Measurements from ENCODE around the gene NDUFV1. TPM values are rescaled to one million over a fixed set of nuclear protein-coding genes. Genes with fewer than 3 reads are reported as not detected.

NDUFV1 gene
- total RNA-seq, 8 experiments from 2014 or later, result 135 to 267 (median 157) TPM

DNA sequence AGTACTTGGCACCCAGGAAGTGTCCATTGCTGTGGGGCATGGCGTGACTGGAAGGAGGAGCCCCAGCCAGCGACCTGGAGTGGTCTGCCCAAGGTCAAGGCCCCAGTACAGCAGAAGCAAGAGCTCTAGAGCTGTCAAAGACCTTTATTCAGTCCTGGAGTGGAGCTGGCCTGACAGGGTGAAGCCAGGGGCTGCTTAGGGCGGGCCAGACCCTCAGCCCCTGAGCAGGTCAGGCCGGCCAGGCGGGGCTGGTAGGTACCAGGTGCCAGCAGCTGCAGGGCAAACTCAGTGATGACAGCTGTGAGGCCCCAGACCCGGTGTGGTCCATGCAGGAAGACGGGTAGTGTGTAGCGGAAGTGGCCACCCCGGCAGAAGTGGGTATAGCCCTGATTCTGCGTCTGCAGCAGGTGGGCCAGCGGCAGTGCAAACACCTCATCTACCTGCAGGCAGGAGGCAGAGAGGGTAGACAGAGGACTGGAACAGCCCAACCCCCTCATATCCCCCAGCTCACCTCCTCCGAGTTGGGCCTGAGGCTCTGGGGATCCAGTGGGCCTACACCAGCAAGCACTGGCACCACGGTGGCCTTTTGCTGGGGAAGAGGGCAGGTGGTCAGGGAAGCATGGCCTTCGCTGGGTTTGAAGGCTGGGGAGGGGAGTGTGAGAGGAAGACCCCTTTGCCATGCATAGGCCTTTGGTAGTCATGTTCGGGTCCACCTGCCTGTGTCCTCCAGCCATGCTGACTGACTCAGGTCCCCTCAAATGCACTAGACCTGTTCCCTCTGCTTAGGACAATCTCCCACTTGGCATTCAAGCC is 21.3 kb downstream of the NDUFV1 start:
- H3K27ac ChIP-seq, result peak overlapping the region in 1 of 2 donors; percentile 47
- no peak overlapping the region for H3K4me3 ChIP-seq
- H3K4me1 ChIP-seq (replicated peaks in 1 of 2), result peaks cover 14 to 29% of the 10 kb centered on the region in 2 donors
- in situ Hi-C loops (cut with MboI; ENCODE audit: low pct_unique_long_range_greater_than_20kb in 2 of 9, low sequenced_read_pairs in 9 of 9, unreplicated experiment in 9 of 9), result loop anchor here in 1 of 9 experiments (25.0 kb wide), 1 partner anchor 159 kb away; no protein-coding TSS in a partner anchor
- no peak for ATAC-seq (replicated peaks in 6 of 8)
- whole genome bisulfite sequencing, 10 experiments, result 70 to 100% (median 100%) methylated on average over 1 to 5 of the region's 15 CpGs; no CpG with 5 or more reads in 3 of the 10 experiments

- H3K27ac ChIP-seq, result no peak overlapping the region
- ATAC-seq (replicated peaks in 6 of 8), result no peak
- H3K4me1 ChIP-seq (replicated peaks in 1 of 2), result peaks cover 14 to 24% of the 10 kb centered on the region in 2 donors
- WGBS, 10 experiments, result 10 to 100% (median 38%) methylated on average over 1 to 3 of the region's 25 CpGs; no CpG with 5 or more reads in 6 of the 10 experiments
- H3K4me3 ChIP-seq, result peak overlapping the region in 3 of 5 donors; percentile 51 to 80 (median 62)
- in situ Hi-C loops (cut with MboI; ENCODE audit: low pct_unique_long_range_greater_than_20kb in 2 of 9, low sequenced_read_pairs in 9 of 9, unreplicated experiment in 9 of 9), result loop anchor here in 1 of 9 experiments (25.0 kb wide), 1 partner anchor 158 kb away; no protein-coding TSS in a partner anchor
Observed at GRCh38 chr11:67628710-67629385, 22.1 kb downstream of the NDUFV1 start.

GRCh38 chr11:67629386-67630227 is 22.9 kb downstream of the NDUFV1 start, which contains the start of gene NUDT8:
Gene NUDT8, minus strand, starts transcription at chr11:67629937. Its CDS starts 26 bp downstream, at chr11:67629911.
- in situ Hi-C loops (cut with MboI; ENCODE audit: low pct_unique_long_range_greater_than_20kb in 2 of 9, low sequenced_read_pairs in 9 of 9, unreplicated experiment in 9 of 9), result loop anchor here in 1 of 9 experiments (25.0 kb wide), 1 partner anchor 158 kb away; no protein-coding TSS in a partner anchor
- no CpG with 5 or more reads among the region's 102 CpGs for WGBS, 10 experiments
- H3K27ac ChIP-seq, result peak within 1 kb of the TSS; percentile 81 to 87

DNA sequence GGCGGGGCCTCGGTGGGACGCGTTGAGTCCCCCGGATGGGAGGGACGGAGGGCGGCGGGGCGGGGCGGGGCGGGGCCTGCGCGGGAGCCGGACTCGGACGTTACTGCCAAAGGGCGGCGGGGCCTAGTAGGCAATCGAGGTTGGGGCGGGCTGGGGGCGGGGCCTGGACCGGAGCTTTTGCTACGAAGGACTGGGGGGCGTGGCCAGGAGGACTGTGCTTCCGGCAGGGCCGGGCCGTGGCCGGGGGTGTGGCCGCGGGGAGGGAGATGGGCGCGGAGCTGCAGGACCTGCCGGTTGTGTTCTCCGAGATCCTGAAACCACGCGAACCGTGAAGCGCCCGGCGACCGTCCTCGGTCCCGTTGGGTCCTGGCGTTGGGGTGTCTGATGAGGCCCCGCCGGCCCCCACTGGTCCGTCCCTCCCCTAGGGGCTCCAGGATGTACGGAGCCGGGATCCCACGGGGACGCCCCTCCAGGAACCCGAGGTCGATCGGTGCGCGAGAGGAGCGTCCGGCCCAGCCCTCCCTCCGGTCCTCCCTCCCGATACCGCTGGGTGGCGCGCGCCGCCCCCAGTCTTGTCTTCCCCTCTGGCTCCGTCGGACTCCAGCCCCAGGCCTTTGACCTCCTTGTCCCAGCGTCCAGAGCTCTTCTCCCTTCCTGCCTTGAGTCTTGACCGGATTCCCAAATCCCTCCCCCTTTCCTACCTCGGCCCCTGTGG is 23.6 kb downstream of the NDUFV1 start:
- ATAC-seq (replicated peaks in 6 of 8), result peak; percentile 73 to 81 (median 78)
- in situ Hi-C loops (cut with MboI; ENCODE audit: low pct_unique_long_range_greater_than_20kb in 2 of 9, low sequenced_read_pairs in 9 of 9, unreplicated experiment in 9 of 9), result loop anchor here in 1 of 9 experiments (25.0 kb wide), 1 partner anchor 157 kb away; no protein-coding TSS in a partner anchor
- peak overlapping the region; percentile 81 to 87 for H3K27ac ChIP-seq

More at GRCh38 chr11:67629386-67630227, 22.9 kb downstream of the NDUFV1 start, which contains the start of gene NUDT8:
- Histone ChIP-seq H3K4me1 (replicated peaks in 1 of 2) (peaks cover 14 to 22% of the 10 kb centered on the region in 2 donors), H3K4me3 (peak within 1 kb of the TSS; percentile 51 to 80 (median 59))
- ATAC-seq (replicated peaks in 6 of 8), result peak; percentile 61 to 75 (median 71)

GRCh38 chr11:67630943-67631331 is 24.2 kb downstream of the NDUFV1 start:
- WGBS, 10 experiments, result 28 to 62% (median 53%) methylated on average over 2 to 15 of the region's 16 CpGs; no CpG with 5 or more reads in 5 of the 10 experiments

More for the DNA sequence above, 23.6 kb downstream of the NDUFV1 start:
- Histone ChIP-seq H3K4me1 (replicated peaks in 1 of 2) (peaks cover 14 to 22% of the 10 kb centered on the region in 2 donors), H3K4me3 (peak overlapping the region; percentile 51 to 80 (median 59))
- 0% methylated on average over 2 of the region's 70 CpGs; no CpG with 5 or more reads in 8 of the 10 experiments for WGBS, 10 experiments

GRCh38 chr11:67631411-67631810 is 24.7 kb downstream of the NDUFV1 start:
- in situ Hi-C loops (cut with MboI; ENCODE audit: low pct_unique_long_range_greater_than_20kb in 2 of 9, low sequenced_read_pairs in 9 of 9, unreplicated experiment in 9 of 9), result loop anchor here in 1 of 9 experiments (25.0 kb wide), 1 partner anchor 156 kb away; no protein-coding TSS in a partner anchor
- Histone ChIP-seq H3K27ac (peak overlapping the region in 1 of 2 donors; percentile 87), H3K4me3 (peak overlapping the region in 1 of 5 donors; percentile 58), H3K4me1 (replicated peaks in 1 of 2) (peaks cover 14 to 22% of the 10 kb centered on the region in 2 donors)
- ATAC-seq (replicated peaks in 6 of 8), result no peak
- 52 to 100% (median 100%) methylated on average over 1 to 3 of the region's 7 CpGs; no CpG with 5 or more reads in 7 of the 10 experiments for WGBS, 10 experiments

More at GRCh38 chr11:67630943-67631331, 24.2 kb downstream of the NDUFV1 start:
- Histone ChIP-seq H3K27ac (peak overlapping the region; percentile 81 to 87), H3K4me1 (replicated peaks in 1 of 2) (peaks cover 14 to 22% of the 10 kb centered on the region in 2 donors), H3K4me3 (peak overlapping the region; percentile 51 to 80 (median 59))
- in situ Hi-C loops (cut with MboI; ENCODE audit: low pct_unique_long_range_greater_than_20kb in 2 of 9, low sequenced_read_pairs in 9 of 9, unreplicated experiment in 9 of 9), result loop anchor here in 1 of 9 experiments (25.0 kb wide), 1 partner anchor 156 kb away; no protein-coding TSS in a partner anchor
- no peak for ATAC-seq (replicated peaks in 6 of 8)

GRCh38 chr11:67631853-67632174 is 25.1 kb downstream of the NDUFV1 start:
- WGBS, 10 experiments, result 92 to 100% (median 100%) methylated on average over 1 to 2 of the region's 2 CpGs; no CpG with 5 or more reads in 6 of the 10 experiments

DNA sequence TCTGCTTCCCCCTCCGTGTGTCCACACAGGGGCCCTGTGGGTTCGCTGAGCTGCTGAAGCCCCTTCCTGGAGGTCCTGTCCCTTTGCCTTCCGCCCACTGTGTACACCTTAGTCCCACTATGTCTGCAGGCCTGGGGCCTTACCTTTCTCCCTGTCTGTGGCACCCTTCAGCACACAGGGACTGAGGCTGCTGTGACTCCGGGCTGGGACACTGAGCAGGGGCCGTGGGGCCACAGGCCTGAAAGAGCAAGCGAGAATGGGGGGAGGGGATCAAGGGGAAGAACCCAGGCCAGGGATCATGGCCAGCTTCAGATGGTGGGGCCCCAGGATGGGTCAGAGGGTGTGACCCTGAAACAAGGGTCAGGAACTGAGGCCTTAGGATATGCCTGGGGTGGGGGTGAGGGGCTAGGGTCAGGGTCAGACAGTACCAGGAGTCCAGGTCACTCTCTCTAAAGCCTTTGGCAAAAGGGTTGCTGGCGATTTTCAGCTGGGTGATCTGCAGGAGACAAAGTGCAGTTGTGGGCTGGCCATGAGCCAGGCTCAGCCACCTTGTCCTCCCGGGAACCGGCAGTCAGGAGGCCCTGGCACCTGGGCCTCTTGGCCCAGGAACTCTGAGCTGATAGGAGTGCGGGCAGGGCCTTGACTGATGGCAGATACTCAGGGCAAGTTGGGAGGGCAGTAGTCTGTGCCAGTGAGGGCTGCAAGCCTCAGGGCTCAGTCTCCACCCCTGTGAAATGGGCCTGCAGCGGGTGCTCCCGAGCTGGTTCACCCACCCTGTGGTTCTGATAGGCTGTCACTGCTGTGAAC is 25.6 kb downstream of the NDUFV1 start:
- 40 to 100% (median 86%) methylated on average over 1 to 4 of the region's 12 CpGs; no CpG with 5 or more reads in 1 of the 10 experiments for WGBS, 10 experiments
- H3K27ac ChIP-seq, result peak overlapping the region in 1 of 2 donors; percentile 87
- H3K4me1 ChIP-seq (replicated peaks in 1 of 2), result peaks cover 9 to 13% of the 10 kb centered on the region in 2 donors
- in situ Hi-C loops (cut with MboI; ENCODE audit: low pct_unique_long_range_greater_than_20kb in 2 of 9, low sequenced_read_pairs in 9 of 9, unreplicated experiment in 9 of 9), result loop anchor here in 1 of 9 experiments (25.0 kb wide), 1 partner anchor 155 kb away; no protein-coding TSS in a partner anchor
- no peak overlapping the region for H3K4me3 ChIP-seq
- ATAC-seq (replicated peaks in 6 of 8), result no peak

More at GRCh38 chr11:67631853-67632174, 25.1 kb downstream of the NDUFV1 start:
- in situ Hi-C loops (cut with MboI; ENCODE audit: low pct_unique_long_range_greater_than_20kb in 2 of 9, low sequenced_read_pairs in 9 of 9, unreplicated experiment in 9 of 9), result loop anchor here in 1 of 9 experiments (25.0 kb wide), 1 partner anchor 155 kb away; no protein-coding TSS in a partner anchor
- H3K27ac ChIP-seq, result peak overlapping the region in 1 of 2 donors; percentile 87
- peaks cover 12 to 19% of the 10 kb centered on the region in 2 donors for H3K4me1 ChIP-seq (replicated peaks in 1 of 2)
- ATAC-seq (replicated peaks in 6 of 8), result no peak
- no peak overlapping the region for H3K4me3 ChIP-seq

- in situ Hi-C loops (cut with MboI; ENCODE audit: low pct_unique_long_range_greater_than_20kb in 2 of 9, low sequenced_read_pairs in 9 of 9, unreplicated experiment in 9 of 9), result loop anchor here in 1 of 9 experiments (25.0 kb wide), 1 partner anchor 154 kb away; no protein-coding TSS in a partner anchor
- no peak overlapping the region for H3K4me3 ChIP-seq
- no peak overlapping the region for H3K27ac ChIP-seq
- peaks cover 9 to 10% of the 10 kb centered on the region in 2 donors for H3K4me1 ChIP-seq (replicated peaks in 1 of 2)
- ATAC-seq (replicated peaks in 6 of 8), result no peak
- 80 to 100% (median 95%) methylated on average over 2 to 4 of the region's 30 CpGs; no CpG with 5 or more reads in 7 of the 10 experiments for WGBS, 10 experiments
Observed at GRCh38 chr11:67632982-67633755, 26.4 kb downstream of the NDUFV1 start.

- Histone ChIP-seq H3K27ac (no peak overlapping the region), H3K4me3 (no peak overlapping the region), H3K4me1 (replicated peaks in 1 of 2) (peaks cover 9 to 10% of the 10 kb centered on the region in 2 donors)
- ATAC-seq (replicated peaks in 6 of 8), result no peak
- in situ Hi-C loops (cut with MboI; ENCODE audit: low pct_unique_long_range_greater_than_20kb in 2 of 9, low sequenced_read_pairs in 9 of 9, unreplicated experiment in 9 of 9), result loop anchor here in 1 of 9 experiments (25.0 kb wide), 1 partner anchor 153 kb away; no protein-coding TSS in a partner anchor
- WGBS, 10 experiments, result 92 to 100% (median 95%) methylated on average over 1 to 6 of the region's 22 CpGs; no CpG with 5 or more reads in 7 of the 10 experiments
Observed at GRCh38 chr11:67633758-67634365, 27.1 kb downstream of the NDUFV1 start.
